ENCODE measurements around the gene WNT3. TPM values are rescaled to one million over a fixed set of nuclear protein-coding genes. Genes with fewer than 3 reads are reported as not detected.

WNT3 gene
- total RNA-seq, 1 donor from 2014 or later, result 1.3 TPM

DNA sequence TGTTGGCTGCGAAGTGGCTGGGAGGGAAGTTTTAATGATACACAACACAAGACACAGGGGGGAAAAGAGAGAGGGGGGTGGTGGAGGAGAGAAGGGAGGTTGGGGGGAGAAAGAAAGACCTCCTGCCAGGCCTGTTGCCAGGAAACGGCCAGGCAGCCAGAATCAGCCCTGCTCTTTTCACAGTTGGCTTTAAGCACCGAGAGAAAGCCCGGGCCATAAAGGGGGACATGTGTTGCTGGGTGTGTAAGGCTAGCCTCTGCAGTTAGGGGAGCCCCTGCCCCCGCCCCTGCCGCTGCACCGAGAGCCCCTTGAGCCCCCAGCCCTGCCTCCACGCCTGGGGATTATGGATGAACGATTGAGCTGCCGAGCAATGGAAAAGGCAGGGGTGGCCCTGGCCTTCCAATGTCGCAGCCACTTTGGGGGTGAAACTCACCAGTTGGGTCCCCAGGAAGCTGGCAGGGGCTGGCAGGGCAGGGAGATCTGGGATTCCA, 13.9 kb upstream of the WNT3 start:
- Mint-ChIP-seq H3K36me3 (ENCODE audit: low read depth) (no peaks in the 10 kb centered on the region), H3K4me3 (no peak overlapping the region), H3K4me1 (peaks cover 3% of the 10 kb centered on the region), H3K27me3 (peaks cover 9% of the 10 kb centered on the region), H3K9me3 (no peaks in the 10 kb centered on the region), H3K27ac (no peak overlapping the region)
- CTCF ChIA-PET, result no interaction called here
- TF ChIP-seq, protein P1, sequence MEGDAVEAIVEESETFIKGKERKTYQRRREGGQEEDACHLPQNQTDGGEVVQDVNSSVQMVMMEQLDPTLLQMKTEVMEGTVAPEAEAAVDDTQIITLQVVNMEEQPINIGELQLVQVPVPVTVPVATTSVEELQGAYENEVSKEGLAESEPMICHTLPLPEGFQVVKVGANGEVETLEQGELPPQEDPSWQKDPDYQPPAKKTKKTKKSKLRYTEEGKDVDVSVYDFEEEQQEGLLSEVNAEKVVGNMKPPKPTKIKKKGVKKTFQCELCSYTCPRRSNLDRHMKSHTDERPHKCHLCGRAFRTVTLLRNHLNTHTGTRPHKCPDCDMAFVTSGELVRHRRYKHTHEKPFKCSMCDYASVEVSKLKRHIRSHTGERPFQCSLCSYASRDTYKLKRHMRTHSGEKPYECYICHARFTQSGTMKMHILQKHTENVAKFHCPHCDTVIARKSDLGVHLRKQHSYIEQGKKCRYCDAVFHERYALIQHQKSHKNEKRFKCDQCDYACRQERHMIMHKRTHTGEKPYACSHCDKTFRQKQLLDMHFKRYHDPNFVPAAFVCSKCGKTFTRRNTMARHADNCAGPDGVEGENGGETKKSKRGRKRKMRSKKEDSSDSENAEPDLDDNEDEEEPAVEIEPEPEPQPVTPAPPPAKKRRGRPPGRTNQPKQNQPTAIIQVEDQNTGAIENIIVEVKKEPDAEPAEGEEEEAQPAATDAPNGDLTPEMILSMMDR (IDR thresholded peaks at IDR 0.05), result no peak
- POLR2A ChIA-PET, result no interaction called here
- no peak for ATAC-seq (ENCODE audit: low read depth)
- intact Hi-C loops (cut with micrococcal nuclease), result loop anchor here (10.0 kb wide), 1 partner anchor 688 kb away; no protein-coding TSS in a partner anchor
- no peak for DNase-seq

DNA sequence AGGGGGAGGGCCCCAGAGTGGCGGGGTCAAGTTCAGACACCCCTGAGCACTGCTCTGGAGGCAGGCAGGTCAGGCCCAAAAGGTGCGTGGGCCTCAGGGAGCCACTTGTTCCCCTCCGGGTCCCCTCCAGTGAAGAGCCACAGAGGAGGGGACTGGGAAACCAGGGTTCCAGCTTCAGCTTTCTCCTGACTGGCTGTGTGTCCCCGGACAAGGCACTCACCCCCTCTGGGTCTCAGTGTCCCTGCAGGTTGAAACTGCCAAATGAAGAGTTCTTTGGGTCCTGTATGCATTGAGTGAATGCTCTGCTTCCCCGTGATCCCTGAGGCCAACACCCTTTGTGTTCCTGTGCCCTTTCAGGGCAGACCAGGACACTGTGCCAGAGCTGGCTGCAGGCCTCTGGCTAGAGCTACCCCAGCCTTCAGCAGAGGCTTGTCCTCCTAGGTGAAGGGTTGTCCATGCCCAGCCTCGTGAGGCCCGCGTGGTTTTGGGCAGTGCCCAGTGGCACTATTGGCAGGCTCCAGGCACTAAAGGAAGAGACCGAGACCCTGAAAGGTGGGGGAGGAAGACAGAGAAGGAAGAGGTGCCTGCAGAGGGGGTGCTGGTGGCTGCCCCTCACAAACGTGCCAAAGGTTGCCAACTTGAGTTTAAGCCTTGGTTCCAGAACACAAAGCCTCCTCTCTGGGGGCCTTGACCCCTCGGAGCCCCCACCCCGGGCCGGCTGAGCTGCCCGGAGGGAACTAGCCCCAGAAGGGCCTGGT, 13.3 kb upstream of the WNT3 start:
- DNase-seq, result no peak
- no peak overlapping the region for H3K27ac Mint-ChIP-seq
- H3K36me3 Mint-ChIP-seq (ENCODE audit: low read depth), result no peaks in the 10 kb centered on the region
- no peak for ATAC-seq (ENCODE audit: low read depth)
- CTCF ChIA-PET, result no interaction called here
- POLR2A ChIA-PET, result no interaction called here
- H3K4me3 Mint-ChIP-seq, result no peak overlapping the region
- TF ChIP-seq, protein P1 (IDR thresholded peaks at IDR 0.05), result no peak
- peaks cover 3% of the 10 kb centered on the region for H3K4me1 Mint-ChIP-seq
- peaks cover 6% of the 10 kb centered on the region for H3K27me3 Mint-ChIP-seq
- H3K9me3 Mint-ChIP-seq, result no peaks in the 10 kb centered on the region
- intact Hi-C loops (cut with micrococcal nuclease), result loop anchor here (10.0 kb wide), 1 partner anchor 687 kb away; no protein-coding TSS in a partner anchor

DNA sequence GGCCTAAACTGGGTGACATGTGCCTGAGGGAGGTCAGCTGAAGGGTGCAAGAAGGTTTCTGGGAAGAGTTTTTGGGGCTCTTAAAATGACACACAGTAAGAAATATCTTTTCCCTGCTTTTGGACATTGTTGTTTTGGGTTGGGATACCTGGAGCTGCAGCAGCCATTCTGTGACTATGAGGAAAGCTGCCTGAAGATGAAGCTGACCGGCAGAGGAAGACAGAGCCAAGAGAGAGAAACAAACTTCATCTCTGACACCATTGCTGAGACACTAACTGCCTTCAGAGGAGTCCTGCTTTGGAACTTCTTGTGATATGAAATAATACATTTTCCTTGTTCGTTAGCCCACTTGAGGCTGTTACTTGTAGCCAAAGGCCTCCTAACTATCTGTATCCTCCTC, 8.8 kb upstream of the WNT3 start:
- no peaks in the 10 kb centered on the region for H3K9me3 Mint-ChIP-seq
- intact Hi-C loops (cut with micrococcal nuclease), result no loop called here
- no peak overlapping the region for H3K4me3 Mint-ChIP-seq
- peaks cover 13% of the 10 kb centered on the region for H3K27me3 Mint-ChIP-seq
- ChIA-PET CTCF (no interaction called here), POLR2A (interaction anchor here (0.7 kb wide), 1 partner anchor 96 kb away, joined by 4 read pairs; no protein-coding TSS in a partner anchor)
- H3K4me1 Mint-ChIP-seq, result no peaks in the 10 kb centered on the region
- DNase-seq, result no peak
- no peak overlapping the region for H3K27ac Mint-ChIP-seq
- TF ChIP-seq, protein P1 (IDR thresholded peaks at IDR 0.05), result no peak
- ATAC-seq (ENCODE audit: low read depth), result no peak
- no peaks in the 10 kb centered on the region for H3K36me3 Mint-ChIP-seq (ENCODE audit: low read depth)

DNA sequence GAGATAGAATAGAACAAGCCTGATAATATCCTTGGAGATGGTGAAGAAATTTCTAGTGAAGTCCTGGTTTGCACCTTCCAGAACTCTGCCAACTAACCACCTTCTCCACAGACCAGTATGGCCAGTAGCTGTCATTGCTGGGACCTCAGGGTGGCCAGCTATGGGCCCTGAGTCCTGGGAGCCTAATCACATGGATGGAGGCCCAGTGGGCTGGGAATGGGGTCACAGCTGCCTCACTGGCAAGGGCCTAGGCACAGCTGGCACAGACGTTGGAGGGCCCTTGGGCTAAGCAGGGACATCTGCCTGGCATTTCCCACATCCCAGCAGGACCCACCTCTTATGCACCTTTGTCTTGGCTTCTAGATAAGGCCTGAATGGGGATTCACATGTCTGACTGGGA, 7.6 kb upstream of the WNT3 start:
- POLR2A ChIA-PET, result no interaction called here
- Mint-ChIP-seq H3K27me3 (peaks cover 25% of the 10 kb centered on the region), H3K4me1 (peaks cover 7% of the 10 kb centered on the region), H3K36me3 (ENCODE audit: low read depth) (no peaks in the 10 kb centered on the region), H3K4me3 (no peak overlapping the region), H3K27ac (no peak overlapping the region), H3K9me3 (no peaks in the 10 kb centered on the region)
- no peak for DNase-seq
- CTCF ChIA-PET, result no interaction called here
- intact Hi-C loops (cut with micrococcal nuclease), result no loop called here
- no peak for ATAC-seq (ENCODE audit: low read depth)
- TF ChIP-seq, protein P1 (IDR thresholded peaks at IDR 0.05), result no peak

DNA sequence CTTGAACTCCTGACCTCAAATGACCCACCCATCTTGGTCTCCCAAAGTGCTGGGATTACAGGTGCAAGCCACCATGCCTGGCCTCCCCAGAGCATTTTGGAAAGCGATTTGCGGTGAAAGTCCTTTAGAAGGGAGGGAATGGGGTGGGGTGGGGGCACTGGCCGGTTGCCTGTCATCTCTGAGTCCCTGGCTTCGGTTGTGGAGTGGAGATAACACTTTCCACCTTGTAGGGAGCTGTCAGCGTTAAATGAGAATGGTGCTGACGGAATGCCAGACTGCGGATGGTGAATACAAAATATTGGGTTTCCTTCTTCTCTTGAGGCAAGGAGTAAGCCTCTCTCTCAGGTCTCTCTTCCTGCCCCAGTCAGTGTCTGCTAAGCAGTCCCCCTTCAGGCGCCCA, 5.2 kb upstream of the WNT3 start:
- no peak for DNase-seq
- ChIA-PET CTCF (interaction anchor here (1.4 kb wide), 1 partner anchor 12 kb away, joined by 3 read pairs; no protein-coding TSS in a partner anchor), POLR2A (no interaction called here)
- Mint-ChIP-seq H3K27me3 (peaks cover 30% of the 10 kb centered on the region), H3K36me3 (ENCODE audit: low read depth) (no peaks in the 10 kb centered on the region), H3K4me3 (no peak overlapping the region), H3K9me3 (no peaks in the 10 kb centered on the region), H3K27ac (no peak overlapping the region), H3K4me1 (peaks cover 16% of the 10 kb centered on the region)
- intact Hi-C loops (cut with micrococcal nuclease), result no loop called here
- TF ChIP-seq, protein P1 (IDR thresholded peaks at IDR 0.05), result no peak
- no peak for ATAC-seq (ENCODE audit: low read depth)
